ENCODE data around the gene IREB2.

IREB2 gene

GRCh38 chr15:78455749-78456148 lies 17.7 kb downstream of the IREB2 start:
- 0 out of 2 replicates have a peak, but pooled peaks cover 7% of the 10 kb centered on the region for H3F3A ChIP-seq (ENCODE audit: insufficient read depth)
- H3K4me2 ChIP-seq (ENCODE audit: low read depth, low read length, poor library complexity, severe bottlenecking), result no peak overlapping the region
- H3K79me2 ChIP-seq (ENCODE audit: insufficient read depth, low read length), result peaks cover 100% of the 10 kb centered on the region
- no peak overlapping the region for H3K27ac ChIP-seq (ENCODE audit: low read depth, low read length)
- H3K9me2 ChIP-seq (replicated peaks; ENCODE audit: insufficient read depth, low read length), result no peaks in the 10 kb centered on the region
- H3K9me3 ChIP-seq (ENCODE audit: insufficient read depth, low read length), result no peaks in the 10 kb centered on the region
- H3K4me3 ChIP-seq (ENCODE audit: insufficient read depth, low read length, poor library complexity, severe bottlenecking), result no peak overlapping the region
- no peak overlapping the region for H2AFZ ChIP-seq (ENCODE audit: low read depth, low read length, severe bottlenecking)
- H3K27me3 ChIP-seq (ENCODE audit: low read length), result no peaks in the 10 kb centered on the region
- H3K36me3 ChIP-seq (ENCODE audit: low read length), result 0 out of 2 replicates have a peak, but pooled peaks cover 3% of the 10 kb centered on the region
- peaks cover 33% of the 10 kb centered on the region for H4K20me1 ChIP-seq (ENCODE audit: low read depth, low read length)
- no peak overlapping the region for H3K9ac ChIP-seq (ENCODE audit: low read length)
- TF ChIP-seq, protein P1, sequence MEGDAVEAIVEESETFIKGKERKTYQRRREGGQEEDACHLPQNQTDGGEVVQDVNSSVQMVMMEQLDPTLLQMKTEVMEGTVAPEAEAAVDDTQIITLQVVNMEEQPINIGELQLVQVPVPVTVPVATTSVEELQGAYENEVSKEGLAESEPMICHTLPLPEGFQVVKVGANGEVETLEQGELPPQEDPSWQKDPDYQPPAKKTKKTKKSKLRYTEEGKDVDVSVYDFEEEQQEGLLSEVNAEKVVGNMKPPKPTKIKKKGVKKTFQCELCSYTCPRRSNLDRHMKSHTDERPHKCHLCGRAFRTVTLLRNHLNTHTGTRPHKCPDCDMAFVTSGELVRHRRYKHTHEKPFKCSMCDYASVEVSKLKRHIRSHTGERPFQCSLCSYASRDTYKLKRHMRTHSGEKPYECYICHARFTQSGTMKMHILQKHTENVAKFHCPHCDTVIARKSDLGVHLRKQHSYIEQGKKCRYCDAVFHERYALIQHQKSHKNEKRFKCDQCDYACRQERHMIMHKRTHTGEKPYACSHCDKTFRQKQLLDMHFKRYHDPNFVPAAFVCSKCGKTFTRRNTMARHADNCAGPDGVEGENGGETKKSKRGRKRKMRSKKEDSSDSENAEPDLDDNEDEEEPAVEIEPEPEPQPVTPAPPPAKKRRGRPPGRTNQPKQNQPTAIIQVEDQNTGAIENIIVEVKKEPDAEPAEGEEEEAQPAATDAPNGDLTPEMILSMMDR (IDR thresholded peaks at IDR 0.05; ENCODE audit: insufficient read depth, low read length, poor library complexity, severe bottlenecking), result no peak
- no peak for TF ChIP-seq EZH2phosphoT487 (conservative IDR thresholded peaks at IDR 0.05; ENCODE audit: low read length)

GRCh38 chr15:78456426-78456825 lies 18.4 kb downstream of the IREB2 start:
- H3K9me3 ChIP-seq (ENCODE audit: insufficient read depth, low read length), result no peaks in the 10 kb centered on the region
- TF ChIP-seq, protein P1 (IDR thresholded peaks at IDR 0.05; ENCODE audit: insufficient read depth, low read length, poor library complexity, severe bottlenecking), result no peak
- TF ChIP-seq EZH2phosphoT487 (conservative IDR thresholded peaks at IDR 0.05; ENCODE audit: low read length), result no peak
- peaks cover 100% of the 10 kb centered on the region for H3K79me2 ChIP-seq (ENCODE audit: insufficient read depth, low read length)
- no peak overlapping the region for H3K27ac ChIP-seq (ENCODE audit: low read depth, low read length)
- H3K9me2 ChIP-seq (replicated peaks; ENCODE audit: insufficient read depth, low read length), result no peaks in the 10 kb centered on the region
- no peak overlapping the region for H3K9ac ChIP-seq (ENCODE audit: low read length)
- peaks cover 3% of the 10 kb centered on the region; the same call in 1 of the 2 replicates for H3K36me3 ChIP-seq (ENCODE audit: low read length)
- H3K27me3 ChIP-seq (ENCODE audit: low read length), result no peaks in the 10 kb centered on the region
- no peak overlapping the region for H3K4me3 ChIP-seq (ENCODE audit: insufficient read depth, low read length, poor library complexity, severe bottlenecking)
- 0 out of 2 replicates have a peak, but pooled peaks cover 7% of the 10 kb centered on the region for H3F3A ChIP-seq (ENCODE audit: insufficient read depth)
- H2AFZ ChIP-seq (ENCODE audit: low read depth, low read length, severe bottlenecking), result no peak overlapping the region
- no peak overlapping the region for H3K4me2 ChIP-seq (ENCODE audit: low read depth, low read length, poor library complexity, severe bottlenecking)
- H4K20me1 ChIP-seq (ENCODE audit: low read depth, low read length), result peaks cover 38% of the 10 kb centered on the region

GRCh38 chr15:78457101-78457500 lies 19.1 kb downstream of the IREB2 start:
- Histone ChIP-seq H3K27ac (ENCODE audit: low read depth, low read length) (no peak overlapping the region), H3K27me3 (ENCODE audit: low read length) (no peaks in the 10 kb centered on the region), H3K4me3 (ENCODE audit: insufficient read depth, low read length, poor library complexity, severe bottlenecking) (no peak overlapping the region), H3F3A (ENCODE audit: insufficient read depth) (0 out of 2 replicates have a peak, but pooled peaks cover 7% of the 10 kb centered on the region), H3K9ac (ENCODE audit: low read length) (no peak overlapping the region), H2AFZ (ENCODE audit: low read depth, low read length, severe bottlenecking) (no peak overlapping the region), H3K36me3 (ENCODE audit: low read length) (peaks cover 3% of the 10 kb centered on the region; the same call in 1 of the 2 replicates), H3K79me2 (ENCODE audit: insufficient read depth, low read length) (peaks cover 99% of the 10 kb centered on the region), H3K9me2 (replicated peaks; ENCODE audit: insufficient read depth, low read length) (no peaks in the 10 kb centered on the region), H3K9me3 (ENCODE audit: insufficient read depth, low read length) (no peaks in the 10 kb centered on the region), H3K4me2 (ENCODE audit: low read depth, low read length, poor library complexity, severe bottlenecking) (no peak overlapping the region), H4K20me1 (ENCODE audit: low read depth, low read length) (peaks cover 39% of the 10 kb centered on the region)
- no peak for TF ChIP-seq EZH2phosphoT487 (conservative IDR thresholded peaks at IDR 0.05; ENCODE audit: low read length)
- TF ChIP-seq, protein P1 (IDR thresholded peaks at IDR 0.05; ENCODE audit: insufficient read depth, low read length, poor library complexity, severe bottlenecking), result no peak

Data from SU-DHL-6 (cell line).